ENCODE data around the gene CCT7.

- TF ChIP-seq, protein P1, sequence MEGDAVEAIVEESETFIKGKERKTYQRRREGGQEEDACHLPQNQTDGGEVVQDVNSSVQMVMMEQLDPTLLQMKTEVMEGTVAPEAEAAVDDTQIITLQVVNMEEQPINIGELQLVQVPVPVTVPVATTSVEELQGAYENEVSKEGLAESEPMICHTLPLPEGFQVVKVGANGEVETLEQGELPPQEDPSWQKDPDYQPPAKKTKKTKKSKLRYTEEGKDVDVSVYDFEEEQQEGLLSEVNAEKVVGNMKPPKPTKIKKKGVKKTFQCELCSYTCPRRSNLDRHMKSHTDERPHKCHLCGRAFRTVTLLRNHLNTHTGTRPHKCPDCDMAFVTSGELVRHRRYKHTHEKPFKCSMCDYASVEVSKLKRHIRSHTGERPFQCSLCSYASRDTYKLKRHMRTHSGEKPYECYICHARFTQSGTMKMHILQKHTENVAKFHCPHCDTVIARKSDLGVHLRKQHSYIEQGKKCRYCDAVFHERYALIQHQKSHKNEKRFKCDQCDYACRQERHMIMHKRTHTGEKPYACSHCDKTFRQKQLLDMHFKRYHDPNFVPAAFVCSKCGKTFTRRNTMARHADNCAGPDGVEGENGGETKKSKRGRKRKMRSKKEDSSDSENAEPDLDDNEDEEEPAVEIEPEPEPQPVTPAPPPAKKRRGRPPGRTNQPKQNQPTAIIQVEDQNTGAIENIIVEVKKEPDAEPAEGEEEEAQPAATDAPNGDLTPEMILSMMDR (IDR thresholded peaks at IDR 0.05; ENCODE audit: poor library complexity): no peak
- TF ChIP-seq EZH2 (IDR thresholded peaks at IDR 0.05; ENCODE audit: borderline replicate concordance): no peak
- TF ChIP-seq EZH2phosphoT487 (IDR thresholded peaks at IDR 0.05; ENCODE audit: low read depth, severe bottlenecking, unreplicated experiment): no peak
Observed at GRCh38 chr2:73268366-73268829, 34.3 kb downstream of the CCT7 start.

Data from hepatocyte (in vitro differentiated cells).